GM19395 (cell line): ENCODE data around the gene RCOR1.
"Not testable (repeated sequence)": the region's sequence is repeated elsewhere in the genome, so short reads cannot be mapped to it uniquely, and the experiment has no call there.

Experiments
- ATAC-seq: cut with Tn5 transposase; IDR thresholded peaks from one replicate; pipeline ENCODE4 v1.9.1; 2021; ENCODE audit warnings: mild to moderate bottlenecking, moderate library complexity; ENCODE audit not compliant: unreplicated experiment

Gene RCOR1

GRCh38 chr14:102591372-102591943 lies 991 bp upstream of the RCOR1 start:
- ATAC-seq = peak; percentile 4

GRCh38 chr14:102592763-102593060 lies 263 bp downstream of the RCOR1 start:
- peak; percentile 16 for ATAC-seq

GRCh38 chr14:102593061-102593824 lies 794 bp downstream of the RCOR1 start:
- ATAC-seq = peak; percentile 19

GRCh38 chr14:102593825-102594137 lies 1.3 kb downstream of the RCOR1 start:
- ATAC-seq = no peak

DNA sequence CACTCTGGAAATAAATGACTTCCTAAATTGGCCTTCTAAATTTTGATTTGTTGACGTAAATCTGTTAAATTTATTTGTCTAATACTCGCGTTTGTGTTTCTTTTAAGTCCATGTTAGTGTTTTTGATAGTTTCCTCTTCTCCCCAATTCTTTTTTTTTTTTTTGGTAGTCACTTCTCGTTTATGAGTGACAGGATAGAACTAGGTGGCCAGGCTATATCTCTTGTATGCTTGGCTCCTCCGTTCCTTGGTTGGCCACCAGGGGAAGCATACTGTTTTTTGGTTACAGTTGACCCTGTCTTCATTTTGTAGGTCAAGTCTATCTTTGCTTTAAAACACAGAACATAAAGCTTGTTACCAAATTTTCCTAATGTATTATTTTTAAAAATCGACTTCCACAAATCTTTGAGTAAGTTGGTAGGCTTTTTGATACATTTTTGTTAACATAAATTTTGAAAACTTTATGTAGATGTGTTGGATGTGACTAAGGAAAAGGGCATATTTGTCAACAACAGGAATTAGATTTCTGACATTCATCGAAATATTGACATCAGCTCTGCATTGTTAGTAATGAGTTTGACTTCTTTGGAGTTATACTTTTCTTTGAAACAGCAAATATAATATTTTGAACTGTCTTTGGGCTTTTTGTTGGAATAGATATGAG lies 2.2 kb downstream of the RCOR1 start:
- ATAC-seq = peak; percentile 32

- no peak for ATAC-seq
Observed at GRCh38 chr14:102601378-102601925, 9.0 kb downstream of the RCOR1 start.

- no peak for ATAC-seq
Observed at GRCh38 chr14:102602421-102603292, 10.2 kb downstream of the RCOR1 start.

- no peak for ATAC-seq
Observed at GRCh38 chr14:102603293-102603907, 11.0 kb downstream of the RCOR1 start.

- ATAC-seq = no peak
Observed at GRCh38 chr14:102604183-102604582, 11.7 kb downstream of the RCOR1 start.

GRCh38 chr14:102605029-102605428 lies 12.6 kb downstream of the RCOR1 start:
- ATAC-seq = no peak

GRCh38 chr14:102606296-102606695 lies 13.8 kb downstream of the RCOR1 start:
- ATAC-seq = peak; percentile 63

- peak; percentile 59 for ATAC-seq
Observed at GRCh38 chr14:102608064-102608446, 15.6 kb downstream of the RCOR1 start.

DNA sequence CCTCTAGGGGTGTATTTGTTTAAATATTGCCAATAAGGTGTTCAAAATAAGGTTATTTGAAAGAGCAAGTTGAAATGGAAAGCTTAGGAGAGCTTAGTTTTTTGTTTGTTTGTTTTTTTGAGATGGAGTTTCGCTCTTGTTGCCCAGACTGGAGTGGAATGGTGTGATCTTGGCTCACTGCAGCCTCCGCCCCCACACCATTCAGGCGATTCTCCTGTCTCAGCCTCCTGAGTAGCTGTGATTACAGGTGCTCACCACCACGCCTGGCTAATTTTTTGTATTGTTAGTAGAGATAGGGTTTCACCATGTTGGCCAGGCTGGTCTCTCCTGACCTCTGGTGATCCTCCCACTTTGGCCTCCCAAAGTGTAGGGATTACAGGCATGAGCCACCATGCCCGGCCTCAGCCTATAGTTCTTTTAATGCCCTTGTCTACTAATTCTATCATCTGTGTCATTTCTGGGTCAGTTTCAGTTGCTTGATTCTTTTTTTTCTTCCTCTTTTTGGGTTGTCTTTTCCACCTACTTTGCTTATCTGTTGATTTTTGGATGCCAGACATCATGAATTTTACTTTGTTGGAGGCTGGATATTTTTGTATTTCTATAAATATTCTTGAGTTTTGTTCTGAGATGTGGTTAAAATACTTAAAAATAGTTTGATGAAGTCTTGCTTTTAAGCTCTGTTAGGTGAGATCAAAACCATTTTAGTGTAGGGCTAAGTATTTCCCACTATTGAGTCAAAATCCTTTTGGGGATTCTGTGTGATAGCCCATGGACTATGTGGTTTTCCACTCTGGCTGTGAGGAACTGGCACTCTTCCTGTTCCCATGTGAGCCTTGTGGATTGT lies 18.7 kb downstream of the RCOR1 start:
- no peak for ATAC-seq

DNA sequence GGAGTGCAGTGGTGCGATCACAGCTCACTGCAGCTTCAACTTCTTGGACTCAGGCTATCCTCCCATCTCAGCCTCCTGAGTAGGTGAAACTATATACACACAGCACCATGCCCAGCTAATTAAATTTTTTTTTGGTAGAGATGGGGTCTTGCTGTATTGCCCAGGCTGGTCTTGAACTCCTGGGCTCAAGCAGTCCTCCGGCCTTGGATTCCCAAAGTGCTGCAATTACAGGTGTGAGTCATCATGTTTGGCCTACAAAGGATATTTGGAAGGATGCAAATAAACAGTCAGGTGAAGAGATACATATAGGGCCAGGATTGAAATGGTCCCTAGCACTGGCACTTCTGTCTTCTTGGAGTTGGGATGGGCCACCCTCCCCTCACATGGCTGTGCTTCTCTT lies 23.9 kb downstream of the RCOR1 start:
- ATAC-seq = no peak

- no peak for ATAC-seq
Observed at GRCh38 chr14:102616799-102617198, 24.4 kb downstream of the RCOR1 start.

DNA sequence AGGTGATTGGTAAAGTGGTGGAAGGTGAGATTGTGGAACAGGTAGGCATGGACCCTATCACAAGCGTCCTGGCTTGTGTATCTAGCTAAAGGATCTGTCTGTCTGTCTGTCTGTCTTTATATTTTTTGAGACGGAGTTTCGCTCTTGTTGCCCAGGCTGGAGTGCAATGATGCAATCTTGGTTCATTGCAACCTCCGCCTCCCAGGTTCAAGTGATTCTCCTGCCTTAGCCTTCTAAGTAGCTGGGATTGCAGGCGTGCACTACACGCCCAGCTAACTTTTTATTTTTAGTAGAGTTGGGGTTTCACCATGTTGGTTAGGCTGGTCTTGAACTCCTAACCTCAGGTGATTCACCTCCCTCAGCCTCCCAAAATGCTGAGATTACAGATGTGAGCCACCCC lies 26.6 kb downstream of the RCOR1 start:
- not testable (repeated sequence) for ATAC-seq

GRCh38 chr14:102620413-102620812 lies 28.0 kb downstream of the RCOR1 start:
- no peak for ATAC-seq

DNA sequence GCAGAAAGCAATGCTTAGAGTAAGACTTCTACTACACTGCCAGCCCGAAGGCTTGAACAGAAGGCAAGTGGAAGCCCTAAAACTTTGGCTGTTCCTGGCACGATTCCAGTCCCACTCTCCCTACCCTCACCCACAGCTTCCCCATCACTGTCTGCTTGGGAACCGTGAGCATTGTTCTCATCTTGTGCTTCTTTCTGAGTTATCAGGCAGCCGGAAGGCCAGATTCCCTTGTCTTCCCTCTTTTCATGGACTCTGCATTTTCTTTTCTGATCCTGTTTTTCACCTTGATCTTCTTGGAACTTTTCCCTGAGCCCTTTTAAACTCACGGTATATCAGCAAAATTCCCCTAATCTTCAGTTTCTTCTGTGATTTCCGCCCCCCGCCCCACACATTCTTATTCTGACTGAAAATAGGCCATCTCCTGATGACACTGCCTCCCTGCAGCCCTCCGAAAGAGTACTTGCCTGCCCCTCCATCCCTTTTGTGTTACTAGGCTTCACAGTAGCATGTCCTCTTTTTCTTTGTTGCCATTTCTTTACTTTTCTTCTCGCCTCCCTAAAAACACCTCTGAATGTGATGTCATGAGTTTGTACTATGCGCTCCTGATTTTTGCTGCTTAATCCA lies 29.9 kb downstream of the RCOR1 start:
- ATAC-seq = no peak

GRCh38 chr14:102624666-102625065 lies 32.2 kb downstream of the RCOR1 start:
- no peak for ATAC-seq
